PC-9 (cell line): ENCODE measurements around the gene CUX1.

Experiments
- EZH2 ChIP-seq: fragments of 200-600 bp; sonication (generic); IDR thresholded peaks from 2 replicates; pipeline ENCODE4 v1.8.0; 2017; ENCODE audit warnings: antibody characterized with exemption, low read depth
- TF ChIP-seq, protein P1 (sequence below): fragments of 200-600 bp; sonication (generic); conservative IDR thresholded peaks from 2 replicates; pipeline ENCODE4 v1.6.1; 2017; ENCODE audit warnings: mixed run types, antibody characterized with exemption, mild to moderate bottlenecking, moderate library complexity

DNA sequence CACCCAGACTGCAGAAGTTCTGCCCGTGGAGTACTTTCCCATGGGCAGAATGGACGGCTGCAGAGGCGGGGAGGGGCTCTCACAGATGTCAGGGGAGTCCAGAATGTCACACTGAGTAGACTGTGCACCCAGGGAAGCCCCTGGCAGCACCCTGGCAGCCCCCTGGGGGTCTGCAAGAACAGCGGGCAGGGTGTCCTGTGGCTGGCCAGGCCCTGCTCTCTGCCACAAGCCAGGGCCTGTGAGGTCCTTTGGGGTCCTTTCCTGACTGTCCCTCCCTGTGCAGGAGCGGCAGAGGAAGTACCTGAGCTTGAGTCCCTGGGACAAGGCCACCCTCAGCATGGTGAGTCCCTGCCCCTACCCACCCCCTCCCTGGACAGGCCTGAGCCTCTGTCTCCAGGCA, 463.1 kb downstream of the CUX1 start:
- TF ChIP-seq, protein P1, sequence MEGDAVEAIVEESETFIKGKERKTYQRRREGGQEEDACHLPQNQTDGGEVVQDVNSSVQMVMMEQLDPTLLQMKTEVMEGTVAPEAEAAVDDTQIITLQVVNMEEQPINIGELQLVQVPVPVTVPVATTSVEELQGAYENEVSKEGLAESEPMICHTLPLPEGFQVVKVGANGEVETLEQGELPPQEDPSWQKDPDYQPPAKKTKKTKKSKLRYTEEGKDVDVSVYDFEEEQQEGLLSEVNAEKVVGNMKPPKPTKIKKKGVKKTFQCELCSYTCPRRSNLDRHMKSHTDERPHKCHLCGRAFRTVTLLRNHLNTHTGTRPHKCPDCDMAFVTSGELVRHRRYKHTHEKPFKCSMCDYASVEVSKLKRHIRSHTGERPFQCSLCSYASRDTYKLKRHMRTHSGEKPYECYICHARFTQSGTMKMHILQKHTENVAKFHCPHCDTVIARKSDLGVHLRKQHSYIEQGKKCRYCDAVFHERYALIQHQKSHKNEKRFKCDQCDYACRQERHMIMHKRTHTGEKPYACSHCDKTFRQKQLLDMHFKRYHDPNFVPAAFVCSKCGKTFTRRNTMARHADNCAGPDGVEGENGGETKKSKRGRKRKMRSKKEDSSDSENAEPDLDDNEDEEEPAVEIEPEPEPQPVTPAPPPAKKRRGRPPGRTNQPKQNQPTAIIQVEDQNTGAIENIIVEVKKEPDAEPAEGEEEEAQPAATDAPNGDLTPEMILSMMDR: no peak
- TF ChIP-seq EZH2: no peak
